IPS-11a (cell line): ENCODE data around the gene BET1L.
"Not testable (repeated sequence)": the region's sequence is repeated elsewhere in the genome, so short reads cannot be mapped to it uniquely, and the experiment has no call there.

ENCODE experiments used
- H3K4me3 ChIP-seq: one replicate; pipeline ENCODE4 v1.5.1; 2013; ENCODE audit warnings: low read depth, low read length, control low read depth

Gene BET1L

DNA sequence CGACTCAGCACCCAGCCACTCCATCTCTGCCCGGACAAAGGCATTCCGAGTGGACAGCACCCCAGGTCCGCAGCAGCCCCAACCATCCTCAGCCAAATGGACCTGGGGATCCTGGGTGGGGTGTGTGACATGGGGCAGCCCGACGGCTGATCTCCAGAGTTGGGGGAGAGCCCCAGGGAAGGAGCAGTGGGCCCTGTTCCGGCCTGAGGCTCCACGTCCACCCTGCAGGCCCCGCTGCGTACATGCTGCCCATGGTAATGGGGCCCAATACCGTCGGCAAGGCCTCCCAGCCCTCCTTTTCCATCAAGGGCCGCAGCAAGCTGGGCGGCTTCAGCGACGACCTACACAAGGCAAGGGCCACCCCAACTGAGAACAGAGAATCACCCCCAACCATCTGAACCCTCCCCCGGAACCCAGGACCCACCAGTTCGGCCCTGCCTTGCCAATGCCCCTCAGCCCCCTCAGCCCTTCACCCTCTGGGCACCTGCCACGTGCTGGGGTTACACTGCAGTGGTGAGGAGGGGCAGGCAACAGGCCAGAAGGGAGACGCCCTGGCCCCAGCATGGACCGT is 8.9 kb downstream of the BET1L start:
- no peak overlapping the region for H3K4me3 ChIP-seq

GRCh38 chr11:197741-198235 is 9.4 kb downstream of the BET1L start:
- H3K4me3 ChIP-seq: no peak overlapping the region

DNA sequence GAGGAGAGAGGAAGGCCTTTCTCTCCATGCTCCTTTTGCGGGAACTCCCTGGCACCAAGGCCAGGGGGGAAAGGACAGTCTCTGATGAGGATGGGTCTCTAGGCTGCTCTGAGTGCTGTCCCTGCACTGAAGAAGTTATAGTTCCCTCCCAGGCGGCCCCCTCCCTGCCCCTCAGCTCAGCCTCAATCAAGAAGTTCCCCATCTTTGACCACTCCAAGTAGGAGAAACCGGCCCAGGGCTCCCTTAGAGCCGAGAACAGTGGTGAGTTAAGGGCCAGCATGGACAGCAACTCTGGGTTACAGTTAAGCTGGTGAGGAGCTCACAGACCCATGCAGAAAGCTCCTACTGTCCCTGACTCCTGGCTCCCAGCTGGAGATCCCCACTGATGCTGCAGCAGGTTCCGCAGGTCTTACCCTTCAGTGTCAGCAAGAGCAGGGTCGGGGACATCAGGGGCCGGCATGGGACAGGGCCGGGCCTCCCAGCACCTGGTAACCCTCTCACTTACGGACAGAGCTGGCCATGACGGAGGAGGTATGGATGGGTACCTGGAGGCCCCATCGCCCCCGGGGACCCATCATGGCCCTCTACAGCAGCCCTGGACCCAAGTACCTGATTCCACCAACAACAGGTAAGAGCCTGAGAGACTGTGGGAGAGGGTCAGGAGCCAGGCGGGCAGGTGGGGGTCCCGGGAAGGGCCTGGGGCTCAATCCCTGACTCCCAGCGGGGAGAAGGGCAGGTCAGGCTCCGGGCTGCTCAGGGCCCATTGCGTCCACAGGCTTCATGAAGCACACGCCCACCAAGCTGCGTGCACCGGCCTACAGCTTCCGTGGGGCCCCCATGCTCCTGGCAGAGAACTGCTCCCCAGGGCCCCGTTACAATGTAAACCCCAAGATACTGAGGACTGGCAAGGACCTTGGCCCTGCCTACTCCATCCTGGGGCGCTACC is 10.1 kb downstream of the BET1L start:
- no peak overlapping the region for H3K4me3 ChIP-seq

GRCh38 chr11:193481-193880 is 13.7 kb downstream of the BET1L start:
- H3K4me3 ChIP-seq: not testable (repeated sequence)

DNA sequence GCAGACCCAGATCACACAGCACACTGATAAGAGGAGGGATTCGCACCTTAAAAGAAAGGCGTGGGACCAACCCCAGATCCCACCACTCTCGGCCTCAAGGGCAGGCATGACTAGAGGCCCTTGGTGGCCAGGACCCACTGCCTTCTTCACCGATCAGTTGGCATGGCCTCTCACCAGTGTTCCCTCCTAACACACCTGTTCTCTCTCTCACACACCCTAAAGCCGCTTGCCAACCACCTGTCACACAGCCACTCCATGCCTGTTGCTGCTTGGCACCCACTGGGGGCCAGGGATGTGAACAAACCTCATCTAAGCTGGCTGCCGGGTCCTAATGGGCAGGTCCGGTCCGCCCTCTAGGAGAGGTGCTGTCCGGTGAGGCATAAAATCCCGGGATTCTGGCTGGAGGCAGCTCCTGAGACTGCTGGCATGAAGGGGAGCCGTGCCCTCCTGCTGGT is 14.5 kb downstream of the BET1L start, which contains the start of gene SCGB1C1:
Gene SCGB1C1 (plus strand): TSS at position 405 of the 455 bp plus-strand sequence. CDS start 22 bp downstream, at position 427.
- not testable (repeated sequence) for H3K4me3 ChIP-seq

DNA sequence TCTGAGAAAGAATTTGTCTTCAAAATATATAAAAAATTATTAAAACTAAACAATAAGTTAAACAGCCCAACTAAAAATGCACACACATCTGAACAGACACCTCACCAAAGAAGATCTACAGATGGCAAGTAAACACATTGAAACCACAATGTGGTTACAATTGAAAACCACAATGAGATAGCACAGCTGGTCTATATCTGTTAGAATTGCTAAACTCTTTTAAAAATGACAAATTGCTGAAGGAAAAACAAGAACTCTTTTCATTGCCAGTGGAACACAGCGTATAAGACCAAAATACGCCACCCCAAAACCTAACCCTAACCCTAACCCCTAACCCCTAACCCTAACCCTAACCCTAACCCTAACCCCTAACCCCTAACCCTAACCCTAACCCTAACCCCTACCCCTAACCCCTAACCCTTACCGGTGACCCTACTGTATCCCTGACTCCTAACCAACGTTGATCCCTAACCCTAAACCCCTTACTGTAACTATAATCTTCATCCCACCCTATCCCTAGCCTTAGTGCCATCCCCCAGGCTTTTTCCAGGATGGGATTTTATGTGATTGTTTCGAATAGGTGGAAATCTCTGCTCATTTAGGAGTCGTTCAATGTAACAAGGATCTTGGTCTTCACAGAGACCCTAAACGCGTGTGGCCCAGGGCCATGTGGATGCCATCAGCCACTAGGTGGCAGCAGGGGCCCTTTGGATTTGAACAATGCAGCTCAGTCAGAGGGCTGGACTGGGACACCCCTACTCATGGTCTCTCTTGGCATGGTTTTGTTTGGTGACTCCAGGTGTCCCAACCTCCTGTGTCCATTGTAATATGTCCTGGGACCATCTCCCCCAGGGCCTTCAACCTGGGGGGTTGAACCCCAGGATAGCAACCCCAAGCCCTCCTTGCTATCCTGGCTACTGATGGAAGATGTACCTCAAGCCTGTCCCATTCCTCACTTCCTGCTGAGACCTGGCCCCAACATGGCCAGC is 15.4 kb downstream of the BET1L start:
- H3K4me3 ChIP-seq: not testable (repeated sequence)

DNA sequence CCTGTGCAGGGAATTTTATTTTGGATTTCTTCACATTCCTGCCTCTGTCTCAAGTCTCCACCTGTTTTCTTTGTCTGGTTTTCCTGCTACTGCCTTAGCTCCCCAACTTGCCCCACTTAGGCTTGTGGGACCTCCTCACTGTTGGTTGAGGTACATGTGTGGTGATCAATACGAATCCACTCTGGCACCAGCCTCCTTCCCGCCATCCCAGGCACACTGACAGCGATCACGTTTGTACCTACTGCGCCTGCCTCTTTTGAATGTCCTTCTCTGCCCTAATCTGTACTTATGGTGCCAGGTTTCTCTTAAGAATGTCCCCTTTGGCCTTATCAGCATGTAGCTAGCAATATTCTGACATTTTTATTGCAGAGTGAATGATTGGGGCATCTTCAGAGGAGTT is 16.7 kb downstream of the BET1L start:
- not testable (repeated sequence) for H3K4me3 ChIP-seq

DNA sequence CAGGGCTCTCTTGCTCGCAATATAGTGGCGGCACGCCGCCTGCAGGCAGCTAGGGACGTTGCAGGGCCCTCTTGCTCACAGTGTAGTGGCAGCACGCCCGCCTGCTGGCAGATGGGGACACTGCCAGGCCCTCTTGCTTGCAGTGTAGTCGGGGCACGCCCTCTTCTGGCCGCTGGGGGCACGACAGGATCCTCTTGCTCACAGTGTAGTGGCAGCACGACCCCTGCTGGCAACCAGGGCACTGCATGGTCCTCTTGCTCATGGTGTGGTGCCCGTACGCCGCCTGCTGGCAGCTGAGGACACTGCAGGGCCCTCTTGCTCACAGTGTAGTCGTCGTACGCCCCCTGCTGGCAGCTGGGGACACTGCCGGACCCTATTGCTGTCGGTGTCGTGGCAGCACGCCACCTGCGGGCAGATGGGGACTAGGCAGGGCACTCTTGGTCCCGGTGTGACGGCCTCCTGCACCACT is 17.3 kb downstream of the BET1L start:
- H3K4me3 ChIP-seq: not testable (repeated sequence)

DNA sequence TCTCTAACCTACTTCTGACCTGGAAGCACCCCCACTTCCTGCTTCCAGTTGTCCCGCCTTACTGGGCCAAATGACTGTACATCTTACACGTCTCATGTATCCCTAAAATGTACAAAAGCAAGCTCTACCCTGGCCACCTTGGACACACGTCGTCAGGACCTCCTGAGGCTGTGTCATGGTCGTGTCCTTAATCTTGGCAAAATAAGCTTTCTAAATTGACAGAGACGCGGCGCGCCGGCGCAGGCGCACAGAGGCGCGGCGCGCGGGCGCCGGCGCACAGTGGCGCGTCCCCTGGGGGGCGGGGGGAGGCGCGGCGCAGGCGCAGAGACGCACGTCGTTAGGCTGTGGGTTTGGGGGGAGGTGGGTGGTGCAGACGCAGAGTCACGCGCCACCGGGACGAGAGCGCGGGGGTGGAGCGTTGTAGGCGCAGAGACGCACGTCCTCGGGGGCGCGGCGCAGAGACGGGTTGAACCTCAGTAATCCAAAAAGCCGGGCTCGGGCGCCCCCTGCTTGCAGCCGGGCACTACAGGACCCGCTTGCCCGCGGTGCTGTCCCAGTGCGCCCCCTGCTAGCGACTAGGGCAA is 17.9 kb downstream of the BET1L start:
- not testable (repeated sequence) for H3K4me3 ChIP-seq

DNA sequence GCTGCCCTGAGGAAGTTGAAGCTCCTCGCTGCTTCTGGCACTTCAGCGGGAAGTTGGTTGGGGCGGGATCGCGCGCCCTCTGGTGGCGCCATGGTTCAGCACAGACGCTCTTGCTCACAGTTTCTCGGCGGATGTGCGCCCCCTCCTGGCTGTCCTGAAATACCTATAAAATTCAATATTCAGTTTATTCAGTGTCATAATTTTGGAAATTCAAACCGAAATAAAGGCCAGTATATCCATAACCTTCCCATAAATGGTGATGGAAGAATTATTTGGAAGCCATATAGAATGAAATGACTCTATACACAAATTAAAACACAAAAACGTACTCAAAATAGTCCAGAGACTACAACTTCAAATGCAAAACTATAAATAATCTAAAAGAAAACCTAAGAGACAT is 27.0 kb downstream of the BET1L start:
- not testable (repeated sequence) for H3K4me3 ChIP-seq
